ENCODE data around the gene SOWAHC.

- no peak for TF ChIP-seq CTCF (IDR thresholded peaks at IDR 0.05; ENCODE audit: insufficient read depth, low read length, poor library complexity, severe bottlenecking)
- no peak for TF ChIP-seq EZH2phosphoT487 (conservative IDR thresholded peaks at IDR 0.05; ENCODE audit: low read length)
Observed at GRCh38 chr2:109644571-109645275, 30.6 kb downstream of the SOWAHC start.

All from SU-DHL-6 (cell line).